Activated CD8-positive, alpha-beta memory T cell treated with anti-CD3 and anti-CD28 coated beads, Interleukin-2, amount 50 U/mL, for 1 hour (primary cell): ENCODE measurements around the gene STARD9.
"Not testable (repeated sequence)": the region's sequence is repeated elsewhere in the genome, so short reads cannot be mapped to it uniquely, and the experiment has no call there.

Experiments used
- DNase-seq: peaks from one replicate; pipeline ENCODE4 v3.0.0-alpha.2; 2020; ENCODE audit errors: extremely low read depth

Gene STARD9

GRCh38 chr15:42766109-42766508 is 190.7 kb downstream of the STARD9 start:
- DNase-seq, result not testable (repeated sequence)
